ENCODE results near the gene CREB5. TPM values are rescaled to one million over a fixed set of nuclear protein-coding genes. Genes with fewer than 3 reads are reported as not detected.
A peak's percentile ranks its signal among the peaks of the same experiment; 100 is the strongest.

The CREB5 gene
- total RNA-seq, 1 experiment from 2014 or later: 1.3 TPM

DNA sequence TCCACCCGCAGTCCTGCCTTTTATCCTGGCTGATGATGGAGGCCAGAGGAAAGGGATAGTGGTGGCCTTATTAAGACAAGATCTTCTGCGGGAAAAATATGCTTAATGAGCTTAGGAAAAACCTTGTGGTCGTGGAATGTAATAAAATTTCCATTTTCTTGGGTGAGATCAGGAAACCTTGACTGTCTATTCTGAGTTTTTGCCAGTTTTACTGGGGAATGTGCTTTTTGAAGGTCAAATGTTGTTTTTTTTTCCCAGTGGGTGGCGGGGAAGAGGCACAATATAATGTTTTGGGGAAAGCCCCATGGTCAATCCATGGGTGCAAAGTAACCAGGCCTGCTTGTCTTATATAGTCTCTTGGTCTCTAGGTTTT is 118.5 kb downstream of the CREB5 start:
- Mint-ChIP-seq H3K27me3 (ENCODE audit: low read depth) (no peaks in the 10 kb centered on the region), H3K36me3 (peaks cover 4% of the 10 kb centered on the region), H3K9me3 (peaks cover 10% of the 10 kb centered on the region), H3K4me3 (no peak overlapping the region), H3K4me1 (peaks cover 22% of the 10 kb centered on the region), H3K27ac (peak overlapping the region; percentile 33)
- ChIA-PET CTCF (interaction anchor here (0.7 to 1.2 kb wide), 5 partner anchors 13 to 201 kb away, joined by 3 to 4 read pairs (median 4); no protein-coding TSS in a partner anchor), POLR2A (no interaction called here)
- ATAC-seq (no peak), DNase-seq (ENCODE audit: low spot score) (no peak)
- TF ChIP-seq ZNF219 (CRISPR knock-in tag; IDR thresholded peaks at IDR 0.05; ENCODE audit: borderline replicate concordance): no peak
- TF ChIP-seq TCF7 (CRISPR knock-in tag; IDR thresholded peaks at IDR 0.05; ENCODE audit: low read depth): no peak
- TF ChIP-seq CBFB (CRISPR knock-in tag; IDR thresholded peaks at IDR 0.05; ENCODE audit: low read depth): no peak
- no peak for TF ChIP-seq CREM (CRISPR knock-in tag; IDR thresholded peaks at IDR 0.05)
- TF ChIP-seq TP53 (CRISPR knock-in tag; IDR thresholded peaks at IDR 0.05): no peak
- TF ChIP-seq, protein P1, sequence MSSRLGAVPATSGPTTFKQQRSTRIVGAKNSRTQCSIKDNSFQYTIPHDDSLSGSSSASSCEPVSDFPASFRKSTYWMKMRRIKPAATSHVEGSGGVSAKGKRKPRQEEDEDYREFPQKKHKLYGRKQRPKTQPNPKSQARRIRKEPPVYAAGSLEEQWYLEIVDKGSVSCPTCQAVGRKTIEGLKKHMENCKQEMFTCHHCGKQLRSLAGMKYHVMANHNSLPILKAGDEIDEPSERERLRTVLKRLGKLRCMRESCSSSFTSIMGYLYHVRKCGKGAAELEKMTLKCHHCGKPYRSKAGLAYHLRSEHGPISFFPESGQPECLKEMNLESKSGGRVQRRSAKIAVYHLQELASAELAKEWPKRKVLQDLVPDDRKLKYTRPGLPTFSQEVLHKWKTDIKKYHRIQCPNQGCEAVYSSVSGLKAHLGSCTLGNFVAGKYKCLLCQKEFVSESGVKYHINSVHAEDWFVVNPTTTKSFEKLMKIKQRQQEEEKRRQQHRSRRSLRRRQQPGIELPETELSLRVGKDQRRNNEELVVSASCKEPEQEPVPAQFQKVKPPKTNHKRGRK (CRISPR knock-in tag; IDR thresholded peaks at IDR 0.05; ENCODE audit: borderline replicate concordance): no peak
- no peak for TF ChIP-seq ZNF263 (CRISPR knock-in tag; IDR thresholded peaks at IDR 0.05; ENCODE audit: low read depth)
- TF ChIP-seq MXD4 (CRISPR knock-in tag; IDR thresholded peaks at IDR 0.05; ENCODE audit: borderline replicate concordance): no peak

DNA sequence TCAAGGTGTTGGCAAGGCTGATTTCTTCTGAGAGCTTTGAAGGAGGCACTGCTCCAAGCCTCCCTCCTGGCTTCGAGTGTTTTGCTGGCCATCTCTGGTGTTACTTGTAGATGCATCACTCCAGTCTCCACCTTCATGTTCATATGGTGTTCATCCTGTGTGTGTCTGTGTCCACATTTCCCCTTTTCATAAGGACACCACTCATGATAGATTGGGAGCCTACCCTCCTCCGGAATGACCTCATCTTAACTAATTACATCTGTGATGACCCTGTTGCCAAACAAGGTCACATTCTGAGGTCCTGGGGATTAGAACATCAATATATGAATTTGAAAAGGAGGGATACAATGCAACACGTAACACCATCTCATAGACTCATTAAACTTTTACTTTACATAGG is 119.0 kb downstream of the CREB5 start:
- Mint-ChIP-seq H3K27me3 (ENCODE audit: low read depth) (no peaks in the 10 kb centered on the region), H3K9me3 (peaks cover 10% of the 10 kb centered on the region), H3K4me3 (no peak overlapping the region), H3K4me1 (peaks cover 25% of the 10 kb centered on the region), H3K27ac (no peak overlapping the region), H3K36me3 (peaks cover 4% of the 10 kb centered on the region)
- DNase-seq (ENCODE audit: low spot score): no peak
- ChIA-PET POLR2A (no interaction called here), CTCF (interaction anchor here (1.2 kb wide), 1 partner anchor 95 kb away, joined by 4 read pairs; no protein-coding TSS in a partner anchor)
- TF ChIP-seq ZNF671 (CRISPR knock-in tag; IDR thresholded peaks at IDR 0.05) (no peak), FOXP1 (CRISPR knock-in tag; IDR thresholded peaks at IDR 0.05; ENCODE audit: borderline replicate concordance) (no peak), TEAD1 (CRISPR knock-in tag; IDR thresholded peaks at IDR 0.05) (no peak), MYBL2 (CRISPR knock-in tag; IDR thresholded peaks at IDR 0.05) (no peak), TCF7 (CRISPR knock-in tag; IDR thresholded peaks at IDR 0.05; ENCODE audit: low read depth) (no peak), GABPB1 (CRISPR knock-in tag; IDR thresholded peaks at IDR 0.05) (no peak)
- TF ChIP-seq, protein P2, sequence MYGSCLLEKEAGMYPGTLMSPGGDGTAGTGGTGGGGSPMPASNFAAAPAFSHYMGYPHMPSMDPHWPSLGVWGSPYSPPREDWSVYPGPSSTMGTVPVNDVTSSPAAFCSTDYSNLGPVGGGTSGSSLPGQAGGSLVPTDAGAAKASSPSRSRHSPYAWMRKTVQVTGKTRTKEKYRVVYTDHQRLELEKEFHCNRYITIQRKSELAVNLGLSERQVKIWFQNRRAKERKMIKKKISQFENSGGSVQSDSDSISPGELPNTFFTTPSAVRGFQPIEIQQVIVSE (CRISPR knock-in tag; IDR thresholded peaks at IDR 0.05; ENCODE audit: borderline replicate concordance): no peak
- no peak for ATAC-seq

DNA sequence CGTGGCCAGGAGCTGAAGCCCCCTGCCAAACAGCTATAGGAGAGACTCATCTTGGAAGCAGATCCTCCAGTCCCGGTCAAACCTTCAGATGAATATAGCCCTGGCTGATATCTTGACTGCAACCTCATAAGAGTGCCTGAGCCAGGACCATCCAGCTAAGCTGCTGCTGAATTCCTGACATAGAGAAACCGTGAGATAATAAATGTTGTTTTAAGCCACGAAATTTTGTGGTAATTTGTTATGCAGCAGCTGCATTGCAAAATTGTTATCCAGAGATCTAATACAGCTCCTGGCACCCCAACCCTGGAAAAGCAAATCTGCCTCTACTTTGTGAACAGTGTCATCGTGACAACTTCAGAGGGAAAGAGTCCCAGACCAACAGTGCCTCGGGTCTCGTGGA is 119.9 kb downstream of the CREB5 start:
- ATAC-seq (no peak), DNase-seq (ENCODE audit: low spot score) (no peak)
- Mint-ChIP-seq H3K9me3 (peaks cover 10% of the 10 kb centered on the region), H3K4me1 (peaks cover 25% of the 10 kb centered on the region), H3K27me3 (ENCODE audit: low read depth) (no peaks in the 10 kb centered on the region), H3K36me3 (peaks cover 4% of the 10 kb centered on the region), H3K27ac (no peak overlapping the region), H3K4me3 (no peak overlapping the region)
- POLR2A ChIA-PET: no interaction called here
- CTCF ChIA-PET: no interaction called here
- TF ChIP-seq NFYB (CRISPR knock-in tag; conservative IDR thresholded peaks at IDR 0.05; ENCODE audit: low read depth) (no peak), SOX15 (CRISPR knock-in tag; IDR thresholded peaks at IDR 0.05) (no peak), NR2C2 (CRISPR knock-in tag; IDR thresholded peaks at IDR 0.05) (no peak), SMAD3 (CRISPR knock-in tag; IDR thresholded peaks at IDR 0.05; ENCODE audit: borderline replicate concordance) (no peak), GABPB1 (CRISPR knock-in tag; IDR thresholded peaks at IDR 0.05) (no peak)
- TF ChIP-seq, protein P3, sequence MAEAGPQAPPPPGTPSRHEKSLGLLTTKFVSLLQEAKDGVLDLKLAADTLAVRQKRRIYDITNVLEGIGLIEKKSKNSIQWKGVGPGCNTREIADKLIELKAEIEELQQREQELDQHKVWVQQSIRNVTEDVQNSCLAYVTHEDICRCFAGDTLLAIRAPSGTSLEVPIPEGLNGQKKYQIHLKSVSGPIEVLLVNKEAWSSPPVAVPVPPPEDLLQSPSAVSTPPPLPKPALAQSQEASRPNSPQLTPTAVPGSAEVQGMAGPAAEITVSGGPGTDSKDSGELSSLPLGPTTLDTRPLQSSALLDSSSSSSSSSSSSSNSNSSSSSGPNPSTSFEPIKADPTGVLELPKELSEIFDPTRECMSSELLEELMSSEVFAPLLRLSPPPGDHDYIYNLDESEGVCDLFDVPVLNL (CRISPR knock-in tag; IDR thresholded peaks at IDR 0.05; ENCODE audit: borderline replicate concordance, low read depth): no peak
- TF ChIP-seq, protein P4, sequence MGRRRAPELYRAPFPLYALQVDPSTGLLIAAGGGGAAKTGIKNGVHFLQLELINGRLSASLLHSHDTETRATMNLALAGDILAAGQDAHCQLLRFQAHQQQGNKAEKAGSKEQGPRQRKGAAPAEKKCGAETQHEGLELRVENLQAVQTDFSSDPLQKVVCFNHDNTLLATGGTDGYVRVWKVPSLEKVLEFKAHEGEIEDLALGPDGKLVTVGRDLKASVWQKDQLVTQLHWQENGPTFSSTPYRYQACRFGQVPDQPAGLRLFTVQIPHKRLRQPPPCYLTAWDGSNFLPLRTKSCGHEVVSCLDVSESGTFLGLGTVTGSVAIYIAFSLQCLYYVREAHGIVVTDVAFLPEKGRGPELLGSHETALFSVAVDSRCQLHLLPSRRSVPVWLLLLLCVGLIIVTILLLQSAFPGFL (CRISPR knock-in tag; IDR thresholded peaks at IDR 0.05; ENCODE audit: borderline replicate concordance): no peak
- TF ChIP-seq, protein P5, sequence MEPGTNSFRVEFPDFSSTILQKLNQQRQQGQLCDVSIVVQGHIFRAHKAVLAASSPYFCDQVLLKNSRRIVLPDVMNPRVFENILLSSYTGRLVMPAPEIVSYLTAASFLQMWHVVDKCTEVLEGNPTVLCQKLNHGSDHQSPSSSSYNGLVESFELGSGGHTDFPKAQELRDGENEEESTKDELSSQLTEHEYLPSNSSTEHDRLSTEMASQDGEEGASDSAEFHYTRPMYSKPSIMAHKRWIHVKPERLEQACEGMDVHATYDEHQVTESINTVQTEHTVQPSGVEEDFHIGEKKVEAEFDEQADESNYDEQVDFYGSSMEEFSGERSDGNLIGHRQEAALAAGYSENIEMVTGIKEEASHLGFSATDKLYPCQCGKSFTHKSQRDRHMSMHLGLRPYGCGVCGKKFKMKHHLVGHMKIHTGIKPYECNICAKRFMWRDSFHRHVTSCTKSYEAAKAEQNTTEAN (CRISPR knock-in tag; IDR thresholded peaks at IDR 0.05): no peak
- TF ChIP-seq, protein P6, sequence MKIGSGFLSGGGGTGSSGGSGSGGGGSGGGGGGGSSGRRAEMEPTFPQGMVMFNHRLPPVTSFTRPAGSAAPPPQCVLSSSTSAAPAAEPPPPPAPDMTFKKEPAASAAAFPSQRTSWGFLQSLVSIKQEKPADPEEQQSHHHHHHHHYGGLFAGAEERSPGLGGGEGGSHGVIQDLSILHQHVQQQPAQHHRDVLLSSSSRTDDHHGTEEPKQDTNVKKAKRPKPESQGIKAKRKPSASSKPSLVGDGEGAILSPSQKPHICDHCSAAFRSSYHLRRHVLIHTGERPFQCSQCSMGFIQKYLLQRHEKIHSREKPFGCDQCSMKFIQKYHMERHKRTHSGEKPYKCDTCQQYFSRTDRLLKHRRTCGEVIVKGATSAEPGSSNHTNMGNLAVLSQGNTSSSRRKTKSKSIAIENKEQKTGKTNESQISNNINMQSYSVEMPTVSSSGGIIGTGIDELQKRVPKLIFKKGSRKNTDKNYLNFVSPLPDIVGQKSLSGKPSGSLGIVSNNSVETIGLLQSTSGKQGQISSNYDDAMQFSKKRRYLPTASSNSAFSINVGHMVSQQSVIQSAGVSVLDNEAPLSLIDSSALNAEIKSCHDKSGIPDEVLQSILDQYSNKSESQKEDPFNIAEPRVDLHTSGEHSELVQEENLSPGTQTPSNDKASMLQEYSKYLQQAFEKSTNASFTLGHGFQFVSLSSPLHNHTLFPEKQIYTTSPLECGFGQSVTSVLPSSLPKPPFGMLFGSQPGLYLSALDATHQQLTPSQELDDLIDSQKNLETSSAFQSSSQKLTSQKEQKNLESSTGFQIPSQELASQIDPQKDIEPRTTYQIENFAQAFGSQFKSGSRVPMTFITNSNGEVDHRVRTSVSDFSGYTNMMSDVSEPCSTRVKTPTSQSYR (CRISPR knock-in tag; IDR thresholded peaks at IDR 0.05): no peak
- TF ChIP-seq, protein P1 (CRISPR knock-in tag; IDR thresholded peaks at IDR 0.05; ENCODE audit: borderline replicate concordance): no peak
